Measurements from ENCODE around the gene DTNB. TPM values are rescaled to one million over a fixed set of nuclear protein-coding genes. Genes with fewer than 3 reads are reported as not detected.
"Not testable (repeated sequence)": the region's sequence is repeated elsewhere in the genome, so short reads cannot be mapped to it uniquely, and the experiment has no call there.

DTNB gene
- total and polyA plus RNA-seq, 2 experiments from 2014 or later = 10.3 to 13.9 TPM

- WGBS (ENCODE audit: low lambda C conversion rate, missing lambda C conversion rate) = 97% methylated on average over 1 of the region's 1 CpG
- no peaks in the 10 kb centered on the region for H3K4me1 ChIP-seq (ENCODE audit: insufficient read depth)
- H3K27me3 ChIP-seq = no peaks in the 10 kb centered on the region
- DNase-seq (ENCODE audit: low spot score) = no peak
- H3K79me2 ChIP-seq = no peaks in the 10 kb centered on the region
- no peaks in the 10 kb centered on the region for H4K20me1 ChIP-seq (ENCODE audit: insufficient read depth, poor library complexity, severe bottlenecking)
- no peaks in the 10 kb centered on the region for H3K36me3 ChIP-seq (replicated peaks; ENCODE audit: insufficient read depth, low read depth)
- H3K4me2 ChIP-seq = no peak overlapping the region
- H3K9me3 ChIP-seq (ENCODE audit: low read depth) = no peaks in the 10 kb centered on the region
- TF ChIP-seq EZH2 (IDR thresholded peaks at IDR 0.05; ENCODE audit: borderline replicate concordance) = no peak
- TF ChIP-seq EZH2phosphoT487 (IDR thresholded peaks at IDR 0.05; ENCODE audit: low read depth, severe bottlenecking, unreplicated experiment) = no peak
- no peak for TF ChIP-seq CTCF (IDR thresholded peaks at IDR 0.05; ENCODE audit: poor library complexity)
- no peak overlapping the region for H3K4me3 ChIP-seq
- no peak overlapping the region for H2AFZ ChIP-seq
- H3K9me2 ChIP-seq (replicated peaks; ENCODE audit: insufficient read depth) = no peaks in the 10 kb centered on the region
- no peak overlapping the region for H3K27ac ChIP-seq
These were observed 264.3 kb downstream of the DTNB start for GRCh38 chr2:25409044-25409443.

- Histone ChIP-seq H3K27ac (no peak overlapping the region), H3K79me2 (no peaks in the 10 kb centered on the region), H3K27me3 (no peaks in the 10 kb centered on the region), H3K4me3 (no peak overlapping the region), H3K36me3 (replicated peaks; ENCODE audit: insufficient read depth, low read depth) (no peaks in the 10 kb centered on the region), H4K20me1 (ENCODE audit: insufficient read depth, poor library complexity, severe bottlenecking) (no peaks in the 10 kb centered on the region), H3K9me3 (ENCODE audit: low read depth) (no peaks in the 10 kb centered on the region), H3K9me2 (replicated peaks; ENCODE audit: insufficient read depth) (no peaks in the 10 kb centered on the region), H3K4me2 (no peak overlapping the region), H2AFZ (no peak overlapping the region), H3K4me1 (ENCODE audit: insufficient read depth) (no peaks in the 10 kb centered on the region)
- 96% methylated on average over 9 of the region's 9 CpGs for WGBS (ENCODE audit: low lambda C conversion rate, missing lambda C conversion rate)
- TF ChIP-seq EZH2phosphoT487 (IDR thresholded peaks at IDR 0.05; ENCODE audit: low read depth, severe bottlenecking, unreplicated experiment) (no peak), CTCF (IDR thresholded peaks at IDR 0.05; ENCODE audit: poor library complexity) (no peak), EZH2 (IDR thresholded peaks at IDR 0.05; ENCODE audit: borderline replicate concordance) (no peak)
- no peak for DNase-seq (ENCODE audit: low spot score)
These were observed 267.6 kb downstream of the DTNB start for GRCh38 chr2:25405611-25406295.

GRCh38 chr2:25403120-25403760 lies 270.1 kb downstream of the DTNB start:
- not testable (repeated sequence) for H2AFZ ChIP-seq; H3K4me3 ChIP-seq; H3K27me3 ChIP-seq; H3K9me2 ChIP-seq (replicated peaks; ENCODE audit: insufficient read depth); H3K36me3 ChIP-seq (replicated peaks; ENCODE audit: insufficient read depth, low read depth); H3K4me1 ChIP-seq (ENCODE audit: insufficient read depth); DNase-seq (ENCODE audit: low spot score); H3K79me2 ChIP-seq; H3K27ac ChIP-seq; H3K4me2 ChIP-seq; H4K20me1 ChIP-seq (ENCODE audit: insufficient read depth, poor library complexity, severe bottlenecking); H3K9me3 ChIP-seq (ENCODE audit: low read depth)
- 89% methylated on average over 13 of the region's 13 CpGs for WGBS (ENCODE audit: low lambda C conversion rate, missing lambda C conversion rate)

GRCh38 chr2:25402477-25402876 lies 270.9 kb downstream of the DTNB start:
- H3K9me3 ChIP-seq (ENCODE audit: low read depth) = no peaks in the 10 kb centered on the region
- peaks cover 8% of the 10 kb centered on the region for H3K4me1 ChIP-seq (ENCODE audit: insufficient read depth)
- TF ChIP-seq EZH2phosphoT487 (IDR thresholded peaks at IDR 0.05; ENCODE audit: low read depth, severe bottlenecking, unreplicated experiment) (no peak), CTCF (IDR thresholded peaks at IDR 0.05; ENCODE audit: poor library complexity) (no peak), EZH2 (IDR thresholded peaks at IDR 0.05; ENCODE audit: borderline replicate concordance) (no peak)
- no peaks in the 10 kb centered on the region for H3K27me3 ChIP-seq
- H3K27ac ChIP-seq = peak overlapping the region; percentile 34
- H3K79me2 ChIP-seq = no peaks in the 10 kb centered on the region
- WGBS (ENCODE audit: low lambda C conversion rate, missing lambda C conversion rate) = 86% methylated on average over 3 of the region's 3 CpGs
- no peaks in the 10 kb centered on the region for H4K20me1 ChIP-seq (ENCODE audit: insufficient read depth, poor library complexity, severe bottlenecking)
- no peaks in the 10 kb centered on the region for H3K36me3 ChIP-seq (replicated peaks; ENCODE audit: insufficient read depth, low read depth)
- no peak overlapping the region for H2AFZ ChIP-seq
- H3K4me3 ChIP-seq = no peak overlapping the region
- H3K9me2 ChIP-seq (replicated peaks; ENCODE audit: insufficient read depth) = no peaks in the 10 kb centered on the region
- no peak overlapping the region for H3K4me2 ChIP-seq
- no peak for DNase-seq (ENCODE audit: low spot score)
